ENCODE measurements around the gene S100A8. TPM values are rescaled to one million over a fixed set of nuclear protein-coding genes. Genes with fewer than 3 reads are reported as not detected.

S100A8 gene
- total RNA-seq, 1 donor from 2014 or later: 79.9 TPM

DNA sequence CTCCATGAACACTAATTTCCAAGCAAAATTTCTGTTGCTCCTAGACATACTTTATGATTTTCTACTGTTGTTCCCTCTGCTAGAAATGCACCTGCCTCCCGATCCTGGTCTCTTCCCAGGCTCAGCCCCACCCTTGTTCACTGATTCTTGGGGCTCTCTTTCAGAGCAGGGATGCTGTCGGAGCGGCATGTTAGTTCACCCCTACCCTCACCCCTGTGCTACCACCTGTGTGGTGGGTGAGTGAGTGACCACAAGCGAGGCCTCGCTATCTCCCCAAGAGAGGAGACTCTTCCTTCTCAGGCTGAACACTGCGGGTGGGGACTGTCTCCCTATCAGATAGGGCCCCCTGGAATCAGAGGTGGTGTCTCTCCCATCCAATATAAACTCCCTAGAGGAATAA, 4.9 kb upstream of the S100A8 start:
- DNase-seq (ENCODE audit: missing footprints): no peak
- intact Hi-C loops (cut with DNase I): no loop called here
- ATAC-seq: no peak

- intact Hi-C loops (cut with DNase I): no loop called here
- peak; percentile 50 for ATAC-seq
- no peak for DNase-seq (ENCODE audit: missing footprints)
Observed at GRCh38 chr1:153395136-153395685, 4.3 kb upstream of the S100A8 start.

DNA sequence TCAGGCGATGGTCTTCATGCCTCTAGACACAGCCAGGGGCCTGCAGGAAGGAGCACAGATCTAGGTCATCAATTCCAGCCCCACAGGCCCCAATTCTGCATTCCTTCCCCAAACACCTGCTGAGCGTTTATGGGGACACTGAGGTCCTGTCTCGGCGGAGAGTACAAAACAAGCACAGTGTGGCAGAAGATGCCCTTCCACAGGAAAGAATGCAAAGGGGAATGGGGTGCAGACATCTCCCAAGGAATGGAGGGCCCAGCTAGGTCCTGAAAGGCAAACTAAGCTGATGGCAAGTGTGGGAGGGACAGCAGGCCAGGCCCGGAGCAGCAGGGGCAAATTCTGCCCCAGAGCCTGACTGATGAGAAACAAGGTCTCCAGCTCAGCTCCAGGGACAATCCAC, 3.5 kb upstream of the S100A8 start:
- no peak for ATAC-seq
- no peak for DNase-seq (ENCODE audit: missing footprints)
- intact Hi-C loops (cut with DNase I): no loop called here

DNA sequence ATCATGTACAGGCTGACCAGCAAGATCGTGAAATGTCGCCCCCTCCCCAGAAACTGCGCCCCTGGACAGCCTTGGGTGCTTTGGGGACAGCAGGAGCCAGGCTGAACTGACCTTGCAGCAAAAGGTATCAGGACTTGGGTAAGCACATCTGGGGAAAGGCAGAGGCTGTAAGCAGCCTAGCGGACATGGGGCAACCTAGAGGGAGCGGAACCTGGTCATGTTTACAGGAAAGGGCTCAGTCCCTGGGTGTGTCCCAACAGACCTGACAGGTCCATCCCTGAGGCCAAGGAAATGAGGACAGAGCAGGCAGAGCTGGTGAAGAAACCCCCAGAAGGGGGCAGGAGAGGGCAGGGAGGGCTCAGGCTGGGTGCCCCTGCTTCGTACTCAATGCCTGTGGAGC, 3.1 kb upstream of the S100A8 start:
- intact Hi-C loops (cut with DNase I): no loop called here
- DNase-seq (ENCODE audit: missing footprints): no peak
- ATAC-seq: no peak

- intact Hi-C loops (cut with DNase I): no loop called here
- DNase-seq (ENCODE audit: missing footprints): no peak
- no peak for ATAC-seq
Observed at GRCh38 chr1:153392822-153393221, 1.9 kb upstream of the S100A8 start.

DNA sequence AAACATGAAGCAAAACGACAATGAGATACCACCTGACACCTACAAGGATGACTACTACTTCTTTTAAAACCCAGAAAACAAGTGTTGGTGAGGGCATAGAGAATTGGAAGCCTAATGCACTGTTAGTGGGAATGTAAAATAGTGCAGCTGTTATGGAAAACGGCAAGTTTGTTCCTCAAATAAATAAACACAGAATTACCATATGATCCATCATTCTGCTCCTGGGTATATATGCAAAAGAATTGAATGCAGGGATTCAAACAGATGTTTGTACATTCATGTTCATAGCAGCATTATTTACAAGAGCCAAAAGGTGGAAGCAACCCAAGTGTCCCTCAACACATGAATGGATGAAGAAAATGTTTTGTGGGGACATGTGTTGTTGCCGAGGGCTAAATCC, 1.4 kb upstream of the S100A8 start:
- ATAC-seq (no peak), DNase-seq (ENCODE audit: missing footprints) (no peak)
- intact Hi-C loops (cut with DNase I): no loop called here

DNA sequence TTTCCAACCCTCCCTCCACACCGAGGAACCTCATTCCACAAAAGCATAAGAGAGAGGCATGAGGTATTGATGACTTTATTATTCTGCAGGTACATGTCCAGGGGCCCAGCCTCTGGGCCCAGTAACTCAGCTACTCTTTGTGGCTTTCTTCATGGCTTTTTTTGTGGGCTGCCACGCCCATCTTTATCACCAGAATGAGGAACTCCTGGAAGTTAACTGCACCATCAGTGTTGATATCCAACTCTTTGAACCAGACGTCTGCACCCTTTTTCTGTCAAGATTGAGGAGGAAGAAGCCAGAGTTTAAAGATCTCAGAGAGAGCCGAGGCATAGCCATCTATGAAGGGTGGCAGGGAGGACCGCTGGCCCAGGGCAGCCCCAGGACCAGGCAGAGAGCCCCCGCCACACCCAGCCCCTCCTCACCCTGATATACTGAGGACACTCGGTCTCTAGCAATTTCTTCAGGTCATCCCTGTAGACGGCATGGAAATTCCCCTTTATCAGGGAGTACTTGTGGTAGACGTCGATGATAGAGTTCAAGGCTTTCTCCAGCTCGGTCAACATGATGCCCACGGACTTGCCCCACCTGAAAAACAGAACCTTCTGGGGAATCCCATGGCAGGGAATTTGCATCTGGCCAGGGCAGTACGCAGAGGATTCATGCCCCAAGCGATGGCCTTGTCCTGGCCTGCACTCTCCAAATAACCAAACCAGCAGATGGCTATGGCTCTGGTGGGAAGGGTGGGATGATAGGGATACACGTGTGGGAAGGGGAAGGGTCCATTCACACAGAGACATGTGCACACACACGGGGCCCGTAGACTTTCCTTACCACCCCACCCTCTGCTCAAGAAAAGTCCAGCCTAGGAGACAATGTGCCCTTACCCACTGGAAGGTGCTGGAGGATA, 647 bp downstream of the S100A8 start:
- no peak for DNase-seq (ENCODE audit: missing footprints)
- no peak for ATAC-seq
- intact Hi-C loops (cut with DNase I): no loop called here

- intact Hi-C loops (cut with DNase I): no loop called here
- no peak for DNase-seq (ENCODE audit: missing footprints)
- ATAC-seq: no peak
Observed at GRCh38 chr1:153389401-153389800, 1.5 kb downstream of the S100A8 start.

DNA sequence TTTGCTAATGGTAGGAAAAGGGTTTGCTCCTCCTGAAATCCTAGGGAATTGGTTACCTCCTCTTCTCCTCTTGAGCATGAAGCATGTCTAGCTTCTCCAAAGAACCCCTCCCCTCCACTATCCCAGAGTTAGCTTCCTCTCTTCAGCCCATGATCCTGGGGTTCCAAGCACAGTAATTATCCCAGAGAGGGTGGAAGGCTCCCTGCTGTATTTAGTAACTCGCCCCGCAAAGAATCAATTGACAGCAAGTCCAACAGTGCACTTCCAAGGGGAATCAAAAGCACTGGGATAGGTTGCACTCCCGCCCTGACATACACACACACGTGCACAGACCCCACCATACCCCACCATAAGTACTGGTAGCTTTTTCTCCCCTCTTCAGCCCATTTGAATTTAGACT, 3.1 kb downstream of the S100A8 start:
- DNase-seq (ENCODE audit: missing footprints) (no peak), ATAC-seq (no peak)
- intact Hi-C loops (cut with DNase I): no loop called here

- ATAC-seq (no peak), DNase-seq (ENCODE audit: missing footprints) (no peak)
- intact Hi-C loops (cut with DNase I): no loop called here
Observed at GRCh38 chr1:153387001-153387400, 3.9 kb downstream of the S100A8 start.

- intact Hi-C loops (cut with DNase I): no loop called here
- peak; percentile 67 for ATAC-seq
- DNase-seq (ENCODE audit: missing footprints): peak; percentile 76
Observed at GRCh38 chr1:153386500-153386901, 4.4 kb downstream of the S100A8 start.

- intact Hi-C loops (cut with DNase I): no loop called here
- ATAC-seq: no peak
- no peak for DNase-seq (ENCODE audit: missing footprints)
Observed at GRCh38 chr1:153384958-153385580, 5.8 kb downstream of the S100A8 start.

- DNase-seq (ENCODE audit: missing footprints) (no peak), ATAC-seq (no peak)
- intact Hi-C loops (cut with DNase I): no loop called here
Observed at GRCh38 chr1:153380711-153381110, 10.2 kb downstream of the S100A8 start.

GRCh38 chr1:153379591-153379990, 11.3 kb downstream of the S100A8 start:
- DNase-seq (ENCODE audit: missing footprints): no peak
- intact Hi-C loops (cut with DNase I): no loop called here
- no peak for ATAC-seq

- no peak for DNase-seq (ENCODE audit: missing footprints)
- no peak for ATAC-seq
- intact Hi-C loops (cut with DNase I): no loop called here
Observed at GRCh38 chr1:153375511-153375910, 15.4 kb downstream of the S100A8 start, which contains the start of gene S100A12. S100A12 (minus strand) TSS chr1:153375621; CDS start chr1:153374592, 1,029 bp downstream.

GRCh38 chr1:153374071-153374470, 16.8 kb downstream of the S100A8 start:
- no peak for DNase-seq (ENCODE audit: missing footprints)
- intact Hi-C loops (cut with DNase I): no loop called here
- ATAC-seq: peak; percentile 50

DNA sequence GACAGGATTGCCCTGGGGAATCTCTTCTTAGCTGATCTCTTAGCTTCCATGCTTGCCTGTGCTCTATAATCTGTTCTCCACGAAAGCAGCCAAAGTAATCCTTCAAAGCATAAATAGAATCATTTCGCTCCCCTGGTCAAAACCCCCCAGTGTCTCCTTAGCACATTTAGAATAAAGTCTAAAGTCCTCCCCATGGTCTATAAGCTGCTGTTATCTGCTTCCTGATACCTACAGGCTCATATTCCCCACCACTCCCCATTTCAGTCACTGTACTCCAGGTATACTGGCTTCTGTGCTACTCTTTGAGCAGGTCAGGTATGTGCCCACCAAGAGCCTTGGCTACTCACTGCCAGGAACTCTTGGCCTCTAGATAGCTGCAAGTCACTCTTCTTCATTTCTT, 18.3 kb downstream of the S100A8 start:
- DNase-seq (ENCODE audit: missing footprints): no peak
- intact Hi-C loops (cut with DNase I): no loop called here
- ATAC-seq: no peak

- intact Hi-C loops (cut with DNase I): no loop called here
- no peak for DNase-seq (ENCODE audit: missing footprints)
- no peak for ATAC-seq
Observed at GRCh38 chr1:153371231-153371630, 19.6 kb downstream of the S100A8 start.

DNA sequence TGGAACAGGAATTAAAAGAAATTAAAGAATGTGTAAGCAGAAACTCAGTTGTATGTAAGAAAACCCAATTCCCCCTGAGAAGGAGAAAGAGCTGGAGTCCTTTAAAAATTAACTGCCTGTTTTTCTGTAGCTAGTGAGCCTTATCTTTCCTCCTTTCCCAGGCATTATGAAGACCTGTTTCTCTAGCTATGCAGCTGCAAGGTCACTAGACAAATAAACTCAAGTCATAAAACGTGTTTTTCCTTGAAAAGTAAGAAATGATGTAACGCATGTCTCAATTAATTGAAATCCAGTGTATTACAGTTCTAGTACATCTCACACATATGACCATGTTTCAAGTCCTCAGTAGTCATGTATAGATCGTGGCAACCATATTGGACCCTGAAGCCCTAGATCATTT, 20.7 kb downstream of the S100A8 start:
- ATAC-seq: no peak
- no peak for DNase-seq (ENCODE audit: missing footprints)
- intact Hi-C loops (cut with DNase I): no loop called here

- intact Hi-C loops (cut with DNase I): no loop called here
- no peak for ATAC-seq
- no peak for DNase-seq (ENCODE audit: missing footprints)
Observed at GRCh38 chr1:153368495-153368894, 22.4 kb downstream of the S100A8 start.
